ENCODE results near the gene KIR2DL1.
"Not testable (repeated sequence)": the region's sequence is repeated elsewhere in the genome, so short reads cannot be mapped to it uniquely, and the experiment has no call there.

The KIR2DL1 gene

DNA sequence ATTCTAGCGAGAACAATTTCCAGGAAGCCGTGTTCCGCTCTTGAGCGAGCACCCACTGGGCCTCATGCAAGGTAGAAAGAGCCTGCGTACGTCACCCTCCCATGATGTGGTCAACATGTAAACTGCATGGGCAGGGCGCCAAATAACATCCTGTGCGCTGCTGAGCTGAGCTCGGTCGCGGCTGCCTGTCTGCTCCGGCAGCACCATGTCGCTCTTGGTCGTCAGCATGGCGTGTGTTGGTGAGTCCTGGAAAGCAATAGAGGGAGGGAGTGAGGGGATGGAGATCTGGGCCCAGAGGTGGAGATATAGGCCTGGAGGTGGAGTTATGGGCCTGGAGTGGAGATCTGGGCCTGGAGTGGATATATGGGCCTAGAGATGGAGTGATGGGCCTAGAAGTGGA lies at the start of gene KIR2DL1:
Gene KIR2DL1, plus strand, starts transcription at position 148 of the 400 bp plus-strand sequence. Its CDS starts 58 bp downstream, at position 206.
- DNase-seq: not testable (repeated sequence)

DNA sequence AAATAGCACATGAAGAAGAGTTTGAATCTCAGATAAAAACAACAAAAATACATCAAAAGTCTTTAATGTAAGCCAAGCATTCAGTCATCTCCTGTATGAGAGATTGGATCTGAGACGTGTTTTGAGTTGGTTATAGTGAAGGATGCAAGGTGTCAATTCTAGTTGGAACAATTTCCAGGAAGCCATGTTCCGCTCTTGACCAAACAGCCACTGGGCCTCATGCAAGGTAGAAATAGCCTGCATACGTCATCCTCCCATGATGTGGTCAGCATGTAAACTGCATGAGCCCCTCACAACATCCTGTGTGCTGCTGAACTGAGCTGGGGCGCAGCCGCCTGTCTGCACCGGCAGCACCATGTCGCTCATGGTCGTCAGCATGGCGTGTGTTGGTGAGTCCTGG lies 45.5 kb upstream of the KIR2DL1 start, which contains the start of gene KIR3DL3:
Gene KIR3DL3, plus strand, starts transcription at position 301 of the 400 bp plus-strand sequence. Its CDS starts 55 bp downstream, at position 356.
- DNase-seq: no peak

DNA sequence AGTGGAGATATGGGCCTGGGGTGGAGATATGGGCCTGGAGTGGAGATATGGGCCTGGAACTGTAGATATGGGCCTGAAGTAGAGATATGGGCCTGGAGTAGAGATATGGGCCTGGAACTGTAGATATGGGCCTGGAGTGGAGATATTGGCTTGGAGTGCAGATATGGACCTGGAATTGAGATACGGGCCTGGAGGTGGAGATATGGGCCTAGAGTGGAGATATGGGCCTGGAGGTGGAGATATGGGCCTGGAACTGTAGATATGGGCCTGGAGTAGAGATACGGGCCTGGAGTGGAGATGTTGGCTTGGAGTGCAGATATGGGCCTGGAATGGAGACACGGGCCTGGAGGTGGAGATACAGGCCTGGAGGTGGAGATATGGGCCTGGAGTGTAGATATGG lies 44.9 kb upstream of the KIR2DL1 start:
- no peak for DNase-seq

DNA sequence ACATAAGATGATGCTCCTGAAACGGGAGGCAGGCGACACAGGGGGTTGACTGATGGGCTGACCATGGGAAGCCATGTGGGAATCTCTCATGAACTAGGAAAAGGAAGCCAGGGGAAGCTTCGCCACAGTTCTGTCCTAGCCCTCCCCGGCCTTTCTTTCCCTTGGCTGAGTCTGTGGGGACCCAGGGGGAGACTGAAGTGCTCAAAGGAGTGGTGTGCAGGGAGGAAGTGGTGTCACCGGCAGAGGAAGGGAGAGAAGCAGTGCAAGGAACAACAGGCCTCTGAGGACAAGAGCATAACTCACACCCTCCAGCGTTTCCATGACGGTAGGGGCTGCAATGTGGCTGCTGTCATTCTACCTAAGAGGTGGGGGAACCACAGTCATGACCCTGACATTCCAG lies 44.3 kb upstream of the KIR2DL1 start:
- no peak for DNase-seq

DNA sequence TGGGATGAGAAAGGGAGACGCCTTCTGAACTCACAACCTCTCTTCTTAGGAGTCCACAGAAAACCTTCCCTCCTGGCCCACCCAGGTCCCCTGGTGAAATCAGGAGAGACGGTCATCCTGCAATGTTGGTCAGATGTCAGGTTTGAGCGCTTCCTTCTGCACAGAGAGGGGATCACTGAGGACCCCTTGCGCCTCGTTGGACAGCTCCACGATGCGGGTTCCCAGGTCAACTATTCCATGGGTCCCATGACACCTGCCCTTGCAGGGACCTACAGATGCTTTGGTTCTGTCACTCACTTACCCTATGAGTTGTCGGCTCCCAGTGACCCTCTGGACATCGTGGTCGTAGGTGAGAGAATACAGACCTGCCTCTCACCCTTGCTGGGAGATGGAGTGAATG lies 42.0 kb upstream of the KIR2DL1 start:
- no peak for DNase-seq

DNA sequence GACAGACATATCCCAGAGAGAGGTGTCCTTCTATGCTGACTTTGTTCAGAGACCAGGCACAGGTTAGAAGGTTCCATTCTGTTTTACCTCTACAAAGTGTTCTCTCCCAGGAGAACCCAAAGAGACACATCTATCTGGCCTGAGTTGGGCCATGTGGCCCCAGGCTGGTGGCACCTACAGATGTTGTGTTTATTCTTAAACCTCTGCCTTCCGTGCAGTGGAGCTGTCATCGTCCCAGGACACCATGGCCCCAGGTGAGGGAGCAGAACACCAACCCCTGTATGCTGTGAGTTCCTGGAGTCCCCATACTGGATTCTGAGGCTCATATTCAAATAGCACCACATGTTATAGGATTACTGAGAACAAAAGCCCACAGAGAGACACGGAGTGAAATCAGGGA lies 41.4 kb upstream of the KIR2DL1 start:
- DNase-seq: no peak

DNA sequence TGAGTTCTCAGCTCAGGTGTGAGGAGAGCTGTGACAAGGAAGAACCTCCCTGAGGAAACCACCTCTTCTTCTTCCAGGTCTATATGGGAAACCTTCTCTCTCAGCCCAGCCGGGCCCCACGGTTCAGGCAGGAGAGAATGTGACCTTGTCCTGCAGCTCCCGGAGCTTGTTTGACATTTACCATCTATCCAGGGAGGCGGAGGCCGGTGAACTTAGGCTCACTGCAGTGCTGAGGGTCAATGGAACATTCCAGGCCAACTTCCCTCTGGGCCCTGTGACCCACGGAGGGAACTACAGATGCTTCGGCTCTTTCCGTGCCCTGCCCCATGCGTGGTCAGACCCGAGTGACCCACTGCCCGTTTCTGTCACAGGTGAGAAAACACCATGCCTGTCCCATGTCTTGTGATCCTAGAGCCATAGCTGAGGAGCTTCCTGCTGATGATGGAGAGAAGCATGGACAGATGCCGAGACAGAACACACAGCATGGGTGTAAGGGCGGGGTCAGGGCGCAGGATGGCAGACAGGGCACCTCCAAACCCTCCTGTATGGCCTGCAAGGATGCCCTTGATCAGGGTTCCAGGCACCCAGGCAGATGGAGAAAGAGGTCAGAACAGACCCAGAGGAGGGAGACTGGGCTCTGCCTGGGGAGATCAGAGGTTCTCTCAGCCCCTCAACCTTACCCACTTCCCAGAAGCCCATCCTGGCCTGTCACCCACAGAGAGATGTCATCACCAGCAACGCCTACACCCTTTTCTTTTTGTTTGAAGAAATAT lies 40.0 kb upstream of the KIR2DL1 start:
- no peak for DNase-seq

DNA sequence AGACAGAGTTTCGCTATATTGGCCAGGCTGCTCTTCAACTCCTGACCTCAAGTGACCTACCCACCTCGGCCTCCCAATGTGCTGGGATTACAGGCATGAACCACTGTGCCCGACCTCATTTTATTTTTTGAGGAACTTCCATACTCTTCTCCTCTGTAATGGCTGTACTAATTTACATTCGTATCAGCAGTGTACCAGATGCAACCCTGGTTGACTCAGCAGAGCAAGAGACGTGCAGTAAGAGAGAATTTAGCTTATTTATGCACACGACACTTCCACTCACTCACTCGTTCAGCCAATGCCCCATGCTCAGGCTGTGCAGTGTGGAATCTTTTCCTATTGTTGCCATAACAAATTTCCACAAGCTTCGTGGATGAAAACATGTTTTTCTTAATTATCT lies 38.4 kb upstream of the KIR2DL1 start:
- DNase-seq: no peak

DNA sequence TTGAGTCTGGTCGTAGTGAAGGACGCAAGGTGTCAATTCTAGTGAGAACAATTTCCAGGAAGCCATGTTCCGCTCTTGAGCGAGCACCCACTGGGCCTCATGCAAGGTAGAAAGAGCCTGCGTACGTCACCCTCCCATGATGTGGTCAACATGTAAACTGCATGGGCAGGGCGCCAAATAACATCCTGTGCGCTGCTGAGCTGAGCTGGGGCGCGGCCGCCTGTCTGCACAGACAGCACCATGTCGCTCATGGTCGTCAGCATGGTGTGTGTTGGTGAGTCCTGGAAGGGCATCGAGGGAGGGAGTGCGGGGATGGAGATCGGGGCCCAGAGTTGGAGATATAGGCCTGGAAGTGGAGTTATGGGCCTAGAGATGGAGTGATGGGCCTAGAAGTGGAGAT lies 31.3 kb upstream of the KIR2DL1 start, which contains the start of gene KIR2DL3:
Gene KIR2DL3, plus strand, starts transcription at position 208 of the 400 bp plus-strand sequence. Its CDS starts 33 bp downstream, at position 241.
- not testable (repeated sequence) for DNase-seq

DNA sequence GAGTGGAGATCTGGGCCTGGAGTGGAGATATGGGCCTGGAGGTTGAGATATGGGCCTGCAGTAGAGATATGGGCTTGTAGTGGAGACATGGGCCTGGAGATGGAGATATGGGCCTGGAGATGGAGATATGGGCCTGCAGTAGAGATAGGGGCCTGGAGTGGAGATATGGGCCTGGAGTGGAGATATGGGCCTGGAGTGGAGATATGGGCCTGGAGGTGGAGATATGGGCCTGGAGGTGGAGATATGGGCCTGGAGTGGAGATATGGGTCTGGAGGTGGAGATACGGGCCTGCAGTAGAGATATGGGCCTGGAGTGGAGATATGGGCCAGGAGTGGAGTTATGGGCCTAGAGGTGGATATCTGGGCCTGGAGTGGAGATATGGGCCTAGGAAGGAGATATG lies 30.9 kb upstream of the KIR2DL1 start:
- no peak for DNase-seq

DNA sequence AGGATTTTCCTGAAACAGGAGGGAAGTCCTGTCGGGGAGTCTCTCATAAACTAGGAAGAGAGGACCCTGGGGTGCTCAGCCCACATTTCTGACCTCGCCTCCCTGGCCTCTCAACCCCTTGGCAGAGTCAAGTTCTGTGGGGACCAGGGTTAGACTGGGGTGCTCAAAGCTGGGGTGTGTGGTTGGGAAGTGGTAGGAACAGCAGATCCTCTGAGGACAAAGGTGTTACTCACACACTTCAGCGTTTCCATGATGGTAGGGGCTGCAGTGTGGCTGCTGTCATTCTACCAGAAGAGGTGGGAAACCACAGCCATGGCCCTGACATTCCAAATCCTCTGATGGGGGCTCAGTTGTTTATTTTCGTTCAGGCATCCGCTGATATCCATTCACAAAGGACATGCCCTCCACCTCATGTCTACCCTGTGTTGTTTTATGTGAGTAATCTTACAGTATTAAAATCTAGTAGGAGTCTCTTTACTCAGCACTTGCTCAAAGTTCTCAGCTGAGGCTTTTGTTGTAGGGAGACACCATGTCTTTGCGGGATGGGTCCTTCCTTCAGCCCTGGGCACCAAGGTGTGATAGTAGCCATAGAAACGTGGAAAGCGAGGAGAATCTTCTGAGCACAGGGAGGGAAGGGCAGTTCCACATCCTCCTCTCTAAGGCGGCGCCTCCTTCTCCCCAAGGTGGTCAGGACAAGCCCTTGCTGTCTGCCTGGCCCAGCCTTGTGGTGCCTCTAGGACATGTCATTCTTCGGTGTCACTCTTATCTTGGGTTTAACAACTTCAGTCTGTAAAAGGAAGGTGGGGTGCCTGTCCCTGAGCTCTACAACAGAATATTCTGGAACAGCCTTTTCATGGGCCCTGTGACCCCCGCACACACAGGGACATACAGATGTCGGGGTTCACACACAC lies 29.8 kb upstream of the KIR2DL1 start:
- DNase-seq: no peak

DNA sequence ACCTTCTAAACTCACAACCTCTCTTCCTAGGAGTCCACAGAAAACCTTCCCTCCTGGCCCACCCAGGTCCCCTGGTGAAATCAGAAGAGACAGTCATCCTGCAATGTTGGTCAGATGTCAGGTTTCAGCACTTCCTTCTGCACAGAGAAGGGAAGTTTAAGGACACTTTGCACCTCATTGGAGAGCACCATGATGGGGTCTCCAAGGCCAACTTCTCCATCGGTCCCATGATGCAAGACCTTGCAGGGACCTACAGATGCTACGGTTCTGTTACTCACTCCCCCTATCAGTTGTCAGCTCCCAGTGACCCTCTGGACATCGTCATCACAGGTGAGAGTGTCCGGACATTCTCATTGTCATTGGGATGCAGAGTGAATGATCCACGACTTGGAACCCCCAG lies 27.6 kb upstream of the KIR2DL1 start:
- DNase-seq: not testable (repeated sequence)

DNA sequence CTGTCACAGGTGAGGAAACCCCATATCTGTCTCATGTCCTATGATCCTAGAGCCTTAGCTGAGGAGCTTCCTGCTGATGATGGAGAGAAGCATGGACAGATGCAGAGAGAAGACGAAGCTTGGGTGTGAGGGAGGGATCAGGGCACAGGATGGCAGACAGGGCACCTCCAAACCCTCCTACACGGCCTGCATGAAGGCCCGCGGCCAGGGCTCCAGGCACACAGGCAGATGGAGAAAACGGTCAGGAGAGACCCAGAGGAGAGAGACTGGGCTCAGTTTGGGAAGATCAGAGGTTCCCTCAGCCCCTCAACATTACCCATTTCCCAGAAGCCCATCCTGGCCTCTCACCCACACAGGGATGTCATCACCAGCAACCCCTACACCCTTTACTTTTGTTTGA lies 25.5 kb upstream of the KIR2DL1 start:
- not testable (repeated sequence) for DNase-seq

DNA sequence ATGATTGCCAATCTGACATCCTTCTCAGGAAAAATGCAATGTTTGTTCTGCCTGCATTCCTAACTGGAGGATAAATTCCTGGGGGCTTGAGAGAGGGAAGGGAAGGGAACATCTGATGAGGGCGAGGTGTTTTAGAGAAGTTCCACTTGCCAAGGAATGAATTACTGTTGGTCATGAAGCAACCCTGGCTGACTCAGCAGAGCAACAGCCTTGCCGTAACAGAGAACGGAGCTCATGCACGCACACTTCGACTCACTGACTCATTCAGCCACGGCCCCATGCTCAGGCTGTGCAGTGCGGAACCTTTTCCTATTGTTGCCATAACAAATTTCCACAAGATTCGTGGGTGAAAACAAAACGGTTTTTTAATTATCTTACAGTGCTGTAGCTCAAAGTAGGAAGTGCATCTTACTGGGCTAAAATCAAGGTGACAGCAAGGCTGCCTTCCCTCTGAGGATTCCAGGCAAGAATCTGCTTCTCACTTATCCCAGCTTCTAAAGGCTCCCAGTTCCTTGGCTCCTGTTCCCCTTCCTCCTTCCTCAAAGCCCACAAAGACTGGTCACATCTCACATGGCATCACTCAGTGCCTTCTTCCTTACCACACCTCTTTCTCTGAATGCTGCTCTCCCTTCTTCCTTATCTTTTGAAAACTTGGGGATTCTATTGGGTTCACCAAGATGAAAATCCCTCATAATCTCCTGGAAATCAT lies 21.8 kb upstream of the KIR2DL1 start:
- not testable (repeated sequence) for DNase-seq

DNA sequence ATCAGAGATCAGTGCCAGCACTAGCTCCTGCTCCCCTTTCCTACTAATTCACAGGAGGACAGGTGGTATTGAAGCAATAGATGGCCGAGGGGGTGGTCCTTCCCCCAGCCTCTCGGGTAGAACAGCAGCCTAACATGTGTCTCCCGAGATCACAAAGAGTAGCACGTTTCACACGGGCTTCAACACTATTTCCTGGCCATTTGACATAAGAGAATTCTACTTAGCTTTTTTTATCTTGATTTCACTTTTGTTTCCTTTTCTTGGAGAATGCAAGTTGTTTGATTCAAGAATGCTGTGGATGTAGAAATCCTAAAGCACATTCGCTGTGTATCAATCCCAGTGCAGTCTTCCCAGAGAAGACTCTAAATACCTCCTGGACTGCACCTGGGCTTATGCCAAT lies 19.3 kb upstream of the KIR2DL1 start:
- not testable (repeated sequence) for DNase-seq

DNA sequence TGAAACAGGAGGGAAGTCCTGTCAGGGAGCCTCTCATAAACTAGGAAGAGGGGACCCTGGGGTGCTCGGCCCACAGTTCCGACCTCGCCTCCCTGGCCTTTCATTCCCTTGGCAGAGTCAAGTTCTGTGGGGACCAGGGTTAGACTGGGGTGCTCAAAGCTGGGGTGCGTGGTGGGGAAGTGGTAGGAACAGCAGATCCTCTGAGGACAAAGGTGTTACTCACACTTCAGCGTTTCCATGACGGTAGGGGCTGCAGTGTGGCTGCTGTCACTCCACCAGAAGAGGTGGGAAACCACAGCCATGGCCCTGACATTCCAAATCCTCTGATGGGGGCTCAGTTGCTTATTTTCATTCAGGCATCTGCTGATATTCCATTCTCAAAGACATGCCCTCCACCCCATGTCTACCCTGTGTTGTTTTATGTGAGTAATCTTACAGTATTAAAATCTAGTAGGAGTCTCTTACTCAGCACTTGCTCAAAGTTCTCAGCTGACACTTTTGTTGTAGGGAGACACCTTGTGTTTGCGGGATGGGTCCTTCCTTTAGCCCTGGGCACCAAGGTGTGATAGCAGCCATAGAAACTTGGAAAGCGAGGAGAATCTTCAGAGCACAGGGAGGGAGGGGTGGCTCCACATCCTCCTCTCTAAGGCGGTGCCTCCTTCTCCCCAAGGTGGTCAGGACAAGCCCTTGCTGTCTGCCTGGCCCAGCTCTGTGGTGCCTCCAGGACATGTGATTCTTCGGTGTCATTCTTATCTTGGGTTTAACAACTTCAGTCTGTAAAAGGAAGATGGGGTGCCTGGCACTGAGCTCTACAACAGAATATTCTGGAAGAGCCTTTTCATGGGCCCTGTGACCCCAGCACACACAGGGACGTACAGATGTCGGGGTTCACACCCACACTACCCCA lies 13.1 kb upstream of the KIR2DL1 start:
- DNase-seq: not testable (repeated sequence)

DNA sequence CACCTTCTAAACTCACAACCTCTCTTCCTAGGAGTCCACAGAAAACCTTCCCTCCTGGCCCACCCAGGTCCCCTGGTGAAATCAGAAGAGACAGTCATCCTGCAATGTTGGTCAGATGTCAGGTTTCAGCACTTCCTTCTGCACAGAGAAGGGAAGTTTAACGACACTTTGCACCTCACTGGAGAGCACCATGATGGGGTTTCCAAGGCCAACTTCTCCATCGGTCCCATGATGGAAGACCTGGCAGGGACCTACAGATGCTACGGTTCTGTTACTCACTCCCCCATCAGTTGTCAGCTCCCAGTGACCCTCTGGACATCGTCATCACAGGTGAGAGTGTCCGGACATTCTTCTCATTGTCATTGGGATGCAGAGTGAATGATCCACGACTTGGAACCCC lies 11.0 kb upstream of the KIR2DL1 start:
- not testable (repeated sequence) for DNase-seq

DNA sequence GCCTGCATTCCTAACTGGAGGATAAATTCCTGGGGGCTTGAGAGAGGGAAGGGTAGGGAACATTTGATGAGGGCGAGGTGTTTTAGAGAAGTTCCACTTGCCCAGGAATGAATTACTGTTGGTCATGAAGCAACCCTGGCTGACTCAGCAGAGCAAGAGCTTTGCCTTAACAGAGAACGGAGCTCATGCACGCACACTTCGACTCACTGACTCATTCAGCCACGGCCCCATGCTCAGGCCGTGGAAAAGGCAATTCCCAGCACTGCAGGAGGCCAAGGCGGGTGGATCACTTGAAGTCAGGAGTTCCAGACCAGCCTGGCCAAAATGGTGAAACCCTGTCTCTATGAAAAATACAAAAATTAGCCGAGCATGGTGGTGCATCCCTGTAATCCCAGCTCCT lies 5.4 kb upstream of the KIR2DL1 start:
- not testable (repeated sequence) for DNase-seq

DNA sequence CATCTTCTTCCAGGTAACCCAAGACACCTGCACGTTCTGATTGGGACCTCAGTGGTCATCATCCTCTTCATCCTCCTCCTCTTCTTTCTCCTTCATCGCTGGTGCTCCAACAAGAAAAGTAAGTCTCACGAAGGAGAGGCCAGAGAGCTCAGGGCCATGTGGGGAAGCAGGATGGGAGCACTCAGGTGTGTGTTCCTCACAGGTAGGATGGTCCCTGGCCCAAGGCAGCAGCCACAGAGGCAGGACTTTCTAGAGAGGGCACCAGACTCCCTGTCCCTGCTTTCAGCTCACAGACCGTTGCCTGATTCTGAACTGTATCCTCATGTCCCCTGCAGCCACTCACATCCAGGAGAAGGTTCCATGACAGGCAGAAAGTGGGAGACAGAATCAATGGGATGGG lies 3.1 kb upstream of the KIR2DL1 start:
- not testable (repeated sequence) for DNase-seq

DNA sequence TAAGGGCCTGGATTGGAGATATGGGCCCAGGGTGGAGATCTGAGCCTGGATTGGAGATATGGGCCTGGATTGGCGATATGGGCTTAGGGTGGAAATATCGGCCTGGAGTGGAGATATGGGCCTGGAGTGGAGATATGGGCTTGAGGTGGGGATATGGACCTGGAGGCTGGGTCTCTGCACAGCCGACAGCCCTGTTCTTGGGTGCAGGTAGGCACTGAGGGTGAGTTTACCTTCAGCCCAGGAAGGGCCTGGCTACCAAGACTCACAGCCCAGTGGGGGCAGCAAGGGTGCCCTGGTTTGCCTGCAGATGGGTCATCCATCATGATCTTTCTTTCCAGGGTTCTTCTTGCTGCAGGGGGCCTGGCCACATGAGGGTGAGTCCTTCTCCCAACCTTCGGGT lies 918 bp downstream of the KIR2DL1 start:
- DNase-seq: not testable (repeated sequence)

DNA sequence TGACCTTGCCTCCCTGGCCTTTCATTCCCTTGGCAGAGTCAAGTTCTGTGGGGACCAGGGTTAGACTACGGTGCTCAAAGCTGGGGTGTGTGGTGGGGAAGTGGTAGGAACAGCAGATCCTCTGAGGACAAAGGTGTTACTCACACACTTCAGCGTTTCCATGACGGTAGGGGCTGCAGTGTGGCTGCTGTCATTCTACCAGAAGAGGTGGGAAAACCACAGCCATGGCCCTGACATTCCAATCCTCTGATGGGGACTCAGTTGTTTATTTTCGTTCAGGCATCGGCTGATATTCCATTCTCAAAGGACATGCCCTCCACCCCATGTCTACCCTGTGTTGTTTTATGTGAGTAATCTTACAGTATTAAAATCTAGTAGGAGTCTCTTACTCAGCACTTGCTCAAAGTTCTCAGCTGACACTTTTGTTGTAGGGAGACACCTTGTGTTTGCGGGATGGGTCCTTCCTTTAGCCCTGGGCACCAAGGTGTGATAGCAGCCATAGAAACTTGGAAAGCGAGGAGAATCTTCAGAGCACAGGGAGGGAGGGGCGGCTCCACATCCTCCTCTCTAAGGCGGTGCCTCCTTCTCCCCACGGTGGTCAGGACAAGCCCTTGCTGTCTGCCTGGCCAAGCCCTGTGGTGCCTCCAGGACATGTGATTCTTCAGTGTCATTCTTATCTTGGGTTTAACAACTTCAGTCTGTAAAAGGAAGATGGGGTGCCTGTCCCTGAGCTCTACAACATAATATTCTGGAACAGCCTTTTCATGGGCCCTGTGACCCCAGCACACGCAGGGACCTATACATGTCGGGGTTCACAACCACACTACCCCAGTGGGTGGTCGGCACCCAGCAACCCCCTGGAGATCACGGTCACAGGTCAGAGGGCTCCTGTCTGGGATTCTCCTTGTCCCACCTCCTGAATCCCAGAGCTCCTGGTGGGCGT lies 1.7 kb downstream of the KIR2DL1 start:
- not testable (repeated sequence) for DNase-seq
